Mesendoderm (in vitro differentiated cells): ENCODE data around the gene AK4.

Experiments used
- DNase-seq: peaks from one replicate; pipeline ENCODE4 v3.0.0; 2013
- H2AK5ac ChIP-seq: 2 replicates; pipeline ENCODE4 v1.6.1; 2013; ENCODE audit warnings: low read length, inconsistent platforms
- H2BK120ac ChIP-seq: 2 replicates; pipeline ENCODE4 v1.6.1; 2013; ENCODE audit warnings: low read depth, mild to moderate bottlenecking, low read length, moderate library complexity, mixed read lengths
- H2BK15ac ChIP-seq: replicated peaks from 2 replicates; pipeline ENCODE4 v1.6.1; 2013; ENCODE audit warnings: low read depth, mild to moderate bottlenecking, moderate library complexity
- H2BK5ac ChIP-seq: 2 replicates; pipeline ENCODE4 v1.6.1; 2013; ENCODE audit warnings: low read length, inconsistent platforms
- H3K18ac ChIP-seq: 2 replicates; pipeline ENCODE4 v1.6.1; 2013; ENCODE audit warnings: mild to moderate bottlenecking, low read length, mixed read lengths
- H3K23ac ChIP-seq: one replicate; pipeline ENCODE4 v1.6.1; 2013; ENCODE audit warnings: low read length
- H3K27ac ChIP-seq: 2 replicates; pipeline ENCODE4 v1.5.1; 2013; ENCODE audit warnings: low read depth, mild to moderate bottlenecking, inconsistent platforms, low read length, moderate library complexity
- H3K27me3 ChIP-seq: 2 replicates; pipeline ENCODE4 v1.6.1; 2013; ENCODE audit warnings: low read length, control low read depth, mild to moderate bottlenecking, inconsistent platforms; ENCODE audit not compliant: insufficient read depth, poor library complexity
- H3K36me3 ChIP-seq: 2 replicates; pipeline ENCODE4 v1.6.1; 2013; ENCODE audit warnings: low read length, inconsistent platforms; ENCODE audit not compliant: control insufficient read depth, insufficient read depth
- H3K4ac ChIP-seq: one replicate; pipeline ENCODE4 v1.6.1; 2013; ENCODE audit warnings: low read depth, mild to moderate bottlenecking, low read length, moderate library complexity
- H3K4me1 ChIP-seq: 2 replicates; pipeline ENCODE4 v1.6.1; 2013; ENCODE audit warnings: low read depth, low read length, inconsistent platforms; ENCODE audit not compliant: control insufficient read depth
- H3K4me2 ChIP-seq: 2 replicates; pipeline ENCODE4 v1.6.1; 2013; ENCODE audit warnings: low read length
- H3K4me3 ChIP-seq: 2 replicates; pipeline ENCODE4 v1.5.1; 2013; ENCODE audit warnings: mild to moderate bottlenecking, low read length
- H3K56ac ChIP-seq: one replicate; pipeline ENCODE4 v1.6.1; 2013; ENCODE audit warnings: low read length
- H3K79me1 ChIP-seq: 2 replicates; pipeline ENCODE4 v1.6.1; 2013; ENCODE audit warnings: low read length, inconsistent platforms
- H3K79me2 ChIP-seq: 2 replicates; pipeline ENCODE4 v1.6.1; 2013; ENCODE audit warnings: mild to moderate bottlenecking, low read length; ENCODE audit not compliant: control insufficient read depth, insufficient read depth
- H3K9ac ChIP-seq: 2 replicates; pipeline ENCODE4 v1.6.1; 2013; ENCODE audit warnings: low read length, inconsistent platforms
- H4K5ac ChIP-seq: one replicate; pipeline ENCODE4 v1.6.1; 2013; ENCODE audit warnings: low read length
- H4K8ac ChIP-seq: one replicate; pipeline ENCODE4 v1.6.1; 2013; ENCODE audit warnings: low read depth, mild to moderate bottlenecking, control low read depth, low read length, moderate library complexity
- WGBS: extraction: QIAGEN DNeasy Blood & Tissue Kit; methylation state at CpG from one replicate; pipeline ENCODE4 v1.1.7; 2013; ENCODE audit warnings: low lambda C conversion rate, missing lambda C conversion rate; ENCODE audit not compliant: insufficient coverage; ENCODE audit errors: extremely low coverage; 5-methylcytosine and 5-hydroxymethylcytosine counted together

The AK4 gene

GRCh38 chr1:65256860-65257708 lies 109.1 kb downstream of the AK4 start:
- peaks cover 5% of the 10 kb centered on the region for H3K79me1 ChIP-seq
- no CpG with 5 or more reads among the region's 7 CpGs for WGBS
- H2BK15ac ChIP-seq = no peak overlapping the region

GRCh38 chr1:65258106-65258505 lies 110.1 kb downstream of the AK4 start:
- no peak overlapping the region for H3K4me2 ChIP-seq
- no peak overlapping the region for H2BK15ac ChIP-seq
- H3K56ac ChIP-seq = no peak overlapping the region
- H3K23ac ChIP-seq = no peak overlapping the region
- no peak overlapping the region for H4K5ac ChIP-seq
- peaks cover 5% of the 10 kb centered on the region for H3K79me1 ChIP-seq
- no peak overlapping the region for H2BK120ac ChIP-seq
- no peak overlapping the region for H3K4ac ChIP-seq
- no peaks in the 10 kb centered on the region for H3K79me2 ChIP-seq
- no peaks in the 10 kb centered on the region for H3K36me3 ChIP-seq
- H3K9ac ChIP-seq = no peak overlapping the region
- H3K4me3 ChIP-seq = no peak overlapping the region
- H3K27ac ChIP-seq = no peak overlapping the region
- H3K4me1 ChIP-seq = peaks cover 9% of the 10 kb centered on the region
- no peak overlapping the region for H3K18ac ChIP-seq
- no peak for DNase-seq
- H2BK5ac ChIP-seq = no peak overlapping the region
- H4K8ac ChIP-seq = no peak overlapping the region
- H3K27me3 ChIP-seq = no peaks in the 10 kb centered on the region
- H2AK5ac ChIP-seq = no peak overlapping the region

More at GRCh38 chr1:65256860-65257708, 109.1 kb downstream of the AK4 start:
- Histone ChIP-seq H3K4me1 (peaks cover 9% of the 10 kb centered on the region), H3K4me3 (no peak overlapping the region), H4K8ac (no peak overlapping the region), H3K56ac (no peak overlapping the region), H2AK5ac (no peak overlapping the region), H3K23ac (no peak overlapping the region), H3K9ac (no peak overlapping the region), H3K4ac (no peak overlapping the region), H4K5ac (no peak overlapping the region), H2BK120ac (no peak overlapping the region), H3K18ac (no peak overlapping the region), H3K36me3 (no peaks in the 10 kb centered on the region), H3K27ac (no peak overlapping the region), H3K27me3 (no peaks in the 10 kb centered on the region), H2BK5ac (no peak overlapping the region), H3K4me2 (no peak overlapping the region), H3K79me2 (no peaks in the 10 kb centered on the region)
- DNase-seq = peak; percentile 64

GRCh38 chr1:65259816-65260215 lies 111.8 kb downstream of the AK4 start:
- H2BK120ac ChIP-seq = no peak overlapping the region
- no peak overlapping the region for H3K9ac ChIP-seq
- no peaks in the 10 kb centered on the region for H3K79me2 ChIP-seq
- H3K4me2 ChIP-seq = no peak overlapping the region
- H3K4me3 ChIP-seq = no peak overlapping the region
- no peak overlapping the region for H3K56ac ChIP-seq
- no peak overlapping the region for H2BK15ac ChIP-seq
- H2BK5ac ChIP-seq = no peak overlapping the region
- no peak for DNase-seq
- no peak overlapping the region for H3K18ac ChIP-seq
- H3K27ac ChIP-seq = no peak overlapping the region
- H3K36me3 ChIP-seq = no peaks in the 10 kb centered on the region
- H3K27me3 ChIP-seq = no peaks in the 10 kb centered on the region
- H4K8ac ChIP-seq = no peak overlapping the region
- H4K5ac ChIP-seq = no peak overlapping the region
- H3K79me1 ChIP-seq = peaks cover 5% of the 10 kb centered on the region
- no CpG with 5 or more reads among the region's 3 CpGs for WGBS
- no peak overlapping the region for H3K23ac ChIP-seq
- H2AK5ac ChIP-seq = no peak overlapping the region
- H3K4ac ChIP-seq = no peak overlapping the region
- peaks cover 11% of the 10 kb centered on the region for H3K4me1 ChIP-seq

GRCh38 chr1:65260851-65261473 lies 113.0 kb downstream of the AK4 start:
- Histone ChIP-seq H2BK15ac (no peak overlapping the region), H3K27ac (no peak overlapping the region)

GRCh38 chr1:65263286-65263685 lies 115.3 kb downstream of the AK4 start:
- Histone ChIP-seq H3K79me1 (no peaks in the 10 kb centered on the region), H2AK5ac (no peak overlapping the region)
- no CpG with 5 or more reads among the region's 1 CpG for WGBS

More at GRCh38 chr1:65260851-65261473, 113.0 kb downstream of the AK4 start:
- H3K9ac ChIP-seq = no peak overlapping the region
- H3K79me1 ChIP-seq = peaks cover 2% of the 10 kb centered on the region
- no peak overlapping the region for H2AK5ac ChIP-seq
- peaks cover 6% of the 10 kb centered on the region for H3K4me1 ChIP-seq
- no CpG with 5 or more reads among the region's 4 CpGs for WGBS
- H3K79me2 ChIP-seq = no peaks in the 10 kb centered on the region
- H3K4me3 ChIP-seq = no peak overlapping the region
- no peak overlapping the region for H2BK120ac ChIP-seq
- no peaks in the 10 kb centered on the region for H3K27me3 ChIP-seq
- no peak overlapping the region for H3K56ac ChIP-seq
- H3K4me2 ChIP-seq = no peak overlapping the region
- peak; percentile 81 for DNase-seq
- H3K23ac ChIP-seq = no peak overlapping the region
- H2BK5ac ChIP-seq = no peak overlapping the region
- no peak overlapping the region for H3K4ac ChIP-seq
- no peak overlapping the region for H4K8ac ChIP-seq
- no peak overlapping the region for H4K5ac ChIP-seq
- no peak overlapping the region for H3K18ac ChIP-seq
- no peaks in the 10 kb centered on the region for H3K36me3 ChIP-seq

More at GRCh38 chr1:65263286-65263685, 115.3 kb downstream of the AK4 start:
- Histone ChIP-seq H3K18ac (no peak overlapping the region), H3K27ac (no peak overlapping the region), H3K79me2 (no peaks in the 10 kb centered on the region), H4K5ac (no peak overlapping the region), H3K9ac (no peak overlapping the region), H3K4me1 (peaks cover 2% of the 10 kb centered on the region), H3K36me3 (no peaks in the 10 kb centered on the region), H3K4me2 (no peak overlapping the region), H3K4me3 (no peak overlapping the region), H3K27me3 (no peaks in the 10 kb centered on the region), H4K8ac (no peak overlapping the region), H3K4ac (no peak overlapping the region), H3K23ac (no peak overlapping the region), H2BK120ac (no peak overlapping the region), H2BK15ac (no peak overlapping the region), H3K56ac (no peak overlapping the region), H2BK5ac (no peak overlapping the region)
- DNase-seq = no peak
